Measurements from ENCODE around the gene DPF3.

The DPF3 gene

DNA sequence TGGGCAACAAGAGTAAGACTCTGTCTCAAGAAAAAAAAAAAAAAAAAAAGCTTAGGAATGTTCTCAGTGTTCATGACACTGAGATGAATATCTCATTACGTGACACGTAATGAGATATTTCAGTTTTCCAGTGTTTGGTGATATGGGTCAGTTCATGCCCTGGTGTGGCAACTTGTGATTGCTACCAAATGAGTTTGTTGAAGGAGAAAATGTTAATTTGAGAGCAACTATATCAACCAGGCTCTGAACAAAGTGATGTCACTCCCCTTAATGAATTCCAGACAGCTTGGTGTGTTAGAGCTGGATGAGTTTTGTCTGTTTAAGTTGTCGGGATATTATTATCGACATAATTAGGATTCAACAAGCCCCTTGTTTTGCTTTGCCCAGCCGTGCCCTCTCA, 211.7 kb downstream of the DPF3 start:
- no peak for DNase-seq (ENCODE audit: low spot score)

DNA sequence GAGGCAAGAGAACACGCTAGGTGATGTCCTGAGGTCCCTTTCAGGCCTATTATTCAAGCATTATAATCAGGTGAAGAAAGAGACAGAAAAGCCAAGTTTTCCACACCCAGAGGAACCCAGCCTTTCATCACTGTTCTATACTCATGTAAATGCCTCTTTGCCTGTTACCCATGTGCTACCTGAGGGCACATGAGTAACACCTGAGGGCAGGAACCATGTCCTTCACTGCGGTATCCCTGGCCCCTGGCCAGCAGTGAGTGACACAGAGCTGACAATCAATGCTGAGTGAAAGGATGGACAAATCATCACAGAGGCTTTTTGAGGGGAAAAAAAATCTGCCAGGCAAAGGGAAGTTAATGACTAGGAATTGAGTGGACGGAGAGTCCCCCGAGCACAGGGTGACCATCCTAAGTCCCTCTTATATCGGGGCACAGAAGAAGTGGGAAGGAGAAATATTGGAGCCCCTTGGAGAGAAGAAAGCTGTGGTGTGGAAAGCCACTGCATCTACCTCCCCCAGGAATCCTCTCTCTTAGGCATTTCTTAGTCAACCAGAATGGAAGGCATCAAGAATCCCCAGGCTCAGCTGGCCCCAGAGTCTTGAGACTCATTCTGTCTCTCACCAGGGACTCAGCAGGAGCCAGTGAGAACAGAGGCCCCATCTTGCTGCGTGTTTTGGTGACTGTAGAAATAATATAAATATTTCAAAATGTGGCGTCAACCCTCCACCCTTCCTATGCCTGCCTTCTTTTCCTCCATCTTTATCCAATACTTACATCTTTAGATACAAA, 212.9 kb downstream of the DPF3 start:
- no peak for DNase-seq (ENCODE audit: low spot score)

DNA sequence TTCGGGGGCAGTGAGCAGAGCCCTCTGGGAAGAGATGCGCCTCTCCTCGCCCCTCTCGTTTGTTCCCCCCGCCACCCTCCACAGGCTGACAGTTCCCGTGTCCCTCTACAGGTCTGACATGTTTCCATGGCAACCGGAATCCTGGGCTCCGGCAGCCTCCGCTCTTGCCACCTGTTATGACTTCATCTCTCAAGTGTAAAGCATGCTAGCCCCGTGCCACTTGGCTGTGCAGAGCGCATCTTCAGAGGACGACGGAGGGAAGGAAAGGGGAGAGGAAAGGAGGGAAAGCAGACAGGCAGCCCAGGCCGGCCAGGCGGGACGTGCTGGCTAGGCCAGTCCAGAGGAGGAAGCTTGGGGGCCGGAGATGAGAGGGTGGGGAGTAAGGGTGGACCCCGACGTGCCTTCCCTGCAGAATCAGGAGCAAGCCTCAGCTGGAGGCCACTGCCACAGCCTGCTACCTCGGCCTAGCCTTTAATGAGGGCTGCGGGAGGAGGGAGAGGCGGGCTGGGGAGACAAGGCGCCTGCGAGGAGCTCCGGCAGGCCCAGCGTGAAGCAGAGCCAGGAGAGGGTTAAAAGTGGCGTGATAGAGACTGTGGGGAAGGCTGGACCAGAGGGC, 214.3 kb downstream of the DPF3 start:
- no peak for DNase-seq (ENCODE audit: low spot score)

DNA sequence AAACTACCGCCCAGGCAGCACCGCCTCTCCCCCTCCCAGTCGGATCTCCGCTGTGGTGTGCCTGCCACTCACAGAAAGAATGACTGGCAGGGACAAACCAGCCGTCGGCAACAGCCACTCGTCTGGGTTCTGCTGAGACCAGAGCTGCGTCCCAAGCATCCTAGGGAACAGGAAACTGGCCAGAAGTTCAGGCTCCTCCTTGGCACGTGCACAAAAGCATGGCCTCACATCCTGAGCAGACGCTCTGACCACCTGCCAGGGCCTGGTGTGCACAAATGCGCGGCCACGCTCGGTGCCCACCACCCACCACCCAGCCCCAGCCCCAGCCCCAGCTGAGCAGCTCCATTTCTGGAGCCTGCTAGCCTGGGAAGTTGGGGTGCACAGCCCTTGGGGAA, 214.8 kb downstream of the DPF3 start:
- DNase-seq (ENCODE audit: low spot score), result no peak

DNA sequence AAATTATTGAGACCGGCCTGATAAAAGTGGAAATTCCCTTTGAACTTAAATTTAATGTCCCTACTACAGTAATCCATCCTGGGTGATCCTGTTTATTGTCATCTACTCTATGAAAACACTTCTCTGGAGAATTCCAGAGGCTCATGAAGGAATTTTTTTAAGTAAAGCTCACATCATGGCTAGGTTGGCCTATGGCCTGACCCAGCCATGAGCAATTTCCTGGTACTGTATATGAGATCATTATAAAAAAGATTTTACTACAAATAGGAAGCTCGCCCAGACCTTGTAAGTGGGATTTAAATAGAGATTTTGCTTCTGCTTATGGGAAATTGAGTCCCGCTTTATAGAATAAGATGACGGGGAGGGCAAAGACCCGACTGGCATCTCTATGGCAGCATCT, 215.5 kb downstream of the DPF3 start:
- DNase-seq (ENCODE audit: low spot score), result no peak

DNA sequence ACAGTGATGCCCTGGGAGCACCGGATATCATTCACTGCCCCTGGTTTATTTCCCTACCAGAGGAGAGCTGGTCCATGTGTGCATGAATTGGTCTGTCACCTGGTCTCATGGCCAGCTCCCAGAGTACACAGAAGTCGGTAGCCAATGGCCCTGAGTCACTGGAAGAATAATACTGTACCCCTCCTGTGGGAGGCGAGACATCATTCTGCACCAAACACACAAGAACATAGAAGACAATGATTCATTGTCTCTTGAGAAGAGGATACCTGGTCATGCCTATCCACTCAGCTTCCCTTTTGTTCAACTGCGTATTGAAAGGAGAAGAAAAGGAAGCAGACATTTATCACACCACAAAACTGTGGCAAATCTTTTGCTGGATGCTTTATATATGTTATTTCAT, 216.2 kb downstream of the DPF3 start:
- DNase-seq (ENCODE audit: low spot score), result no peak

DNA sequence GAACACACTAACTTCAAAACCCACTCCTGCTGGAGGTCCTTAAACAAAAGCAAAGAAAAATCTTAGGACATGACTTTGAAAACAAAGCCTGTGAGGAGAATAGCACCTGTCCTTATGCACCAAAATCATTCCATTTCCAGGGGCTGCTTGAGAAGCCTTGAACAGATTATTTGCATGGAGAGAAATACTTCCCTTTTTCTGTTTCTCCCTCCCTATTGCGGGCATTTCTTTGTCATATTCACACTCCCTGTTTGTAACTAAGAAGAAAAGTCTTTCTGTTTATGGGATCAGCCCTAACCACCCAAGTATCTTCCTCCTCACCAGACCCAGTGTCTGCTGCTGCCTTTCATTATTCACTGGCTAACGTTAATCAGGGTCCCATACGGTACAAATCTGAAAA, 218.8 kb downstream of the DPF3 start:
- no peak for DNase-seq (ENCODE audit: low spot score)

DNA sequence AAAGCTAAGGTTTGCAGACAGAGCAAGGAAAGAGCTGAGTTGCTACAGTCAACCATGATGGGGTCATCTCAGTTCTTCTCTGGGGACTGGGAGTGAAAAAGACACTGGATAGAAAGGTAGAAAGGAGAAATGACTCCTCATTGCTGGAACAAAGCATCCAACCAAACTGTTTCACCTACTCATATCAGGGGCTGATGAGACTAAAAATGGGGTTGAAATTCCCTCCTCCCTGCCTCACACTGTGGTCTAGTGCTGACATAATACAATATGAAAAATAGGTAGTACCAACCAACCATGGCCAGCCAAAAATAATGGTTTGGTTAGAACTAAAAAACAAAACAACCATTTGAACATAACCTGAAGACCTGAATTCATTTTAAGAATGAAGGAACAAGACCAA, 220.7 kb downstream of the DPF3 start:
- no peak for DNase-seq (ENCODE audit: low spot score)

DNA sequence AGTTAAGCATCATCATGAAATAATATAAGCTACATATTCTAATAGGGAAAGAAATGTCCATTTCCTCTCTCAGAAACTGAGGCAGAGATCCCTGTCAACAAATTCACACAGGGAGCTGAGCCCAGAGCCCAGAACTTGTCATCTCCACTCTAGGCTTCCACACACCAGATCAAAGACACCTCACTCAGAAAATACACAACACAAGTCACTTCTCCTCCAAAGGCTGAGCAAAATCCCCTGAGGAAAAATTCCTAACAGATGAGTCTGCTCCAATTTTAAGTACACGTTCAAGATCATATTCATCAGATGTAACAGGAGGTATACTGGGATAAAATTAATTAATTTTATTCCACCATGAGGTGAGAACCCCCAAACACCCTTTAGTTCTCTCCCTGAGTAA, 227.3 kb downstream of the DPF3 start:
- no peak for DNase-seq (ENCODE audit: low spot score)

DNA sequence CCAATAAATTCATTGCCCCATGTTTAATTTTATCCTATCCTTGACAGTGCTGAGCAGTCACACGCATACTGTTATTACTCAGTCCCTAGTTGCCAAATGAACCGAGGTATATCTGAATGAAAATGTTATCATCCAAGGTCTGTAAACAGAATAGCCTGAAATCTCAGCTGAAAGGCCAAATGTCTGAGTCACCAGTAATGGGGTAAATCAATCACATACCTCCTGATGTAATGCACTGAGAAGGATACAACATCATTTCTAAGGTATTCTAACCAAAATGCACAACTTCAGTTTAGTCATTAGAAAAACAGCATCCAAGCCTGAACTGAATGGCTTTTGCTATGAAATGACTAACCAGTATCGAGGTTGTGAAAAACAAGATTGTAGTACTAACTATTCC, 228.6 kb downstream of the DPF3 start:
- DNase-seq (ENCODE audit: low spot score), result no peak

DNA sequence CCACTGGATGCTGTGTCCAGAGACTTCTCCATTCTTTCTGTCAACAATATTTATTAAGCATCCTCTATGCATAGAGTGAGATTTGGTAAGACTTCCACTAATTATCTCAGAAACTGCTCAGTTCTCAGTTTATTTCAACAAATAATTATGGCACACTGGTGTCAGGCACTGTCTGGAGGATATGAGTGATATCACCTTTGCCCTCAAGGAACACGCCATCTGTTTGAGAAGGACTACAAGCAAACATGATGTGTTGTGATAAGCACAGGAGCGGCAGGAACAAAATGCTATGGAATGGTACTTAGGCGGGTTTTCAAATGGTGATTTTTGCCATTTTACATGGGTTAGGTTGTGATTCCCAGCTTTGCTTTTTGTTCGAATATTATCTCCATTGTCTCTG, 229.2 kb downstream of the DPF3 start:
- no peak for DNase-seq (ENCODE audit: low spot score)

DNA sequence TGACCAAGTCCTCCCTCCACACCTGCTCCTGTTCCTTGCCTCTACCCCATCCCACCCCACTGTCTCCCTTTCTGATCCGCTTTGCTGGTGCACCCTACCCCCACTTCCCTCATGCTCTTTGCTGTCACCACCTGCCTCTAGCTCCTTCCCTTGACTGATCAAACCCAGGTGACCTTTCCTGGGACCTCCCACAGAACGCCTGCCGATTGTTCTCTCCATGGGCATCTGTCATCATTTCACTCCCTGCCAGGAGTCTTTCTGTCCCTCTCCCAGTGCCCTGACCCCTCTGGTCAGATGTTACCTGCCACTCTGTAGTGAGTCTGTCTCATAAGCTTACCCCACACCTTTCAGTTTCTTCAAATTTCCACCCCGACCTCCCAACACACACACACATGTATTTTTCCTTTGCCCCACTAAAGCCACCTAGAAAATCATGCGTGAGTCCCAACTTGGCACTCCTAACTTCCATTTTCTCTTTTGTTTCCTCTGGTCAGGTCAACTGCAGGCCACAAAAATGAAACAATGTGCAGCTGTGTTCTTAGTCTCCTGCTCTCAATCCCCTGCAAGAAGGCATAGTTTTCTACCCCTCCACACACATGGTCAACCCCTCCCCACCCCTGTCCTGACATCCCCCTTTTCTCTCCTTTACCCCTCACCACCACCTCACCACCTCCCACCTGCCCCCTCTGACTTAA, 229.8 kb downstream of the DPF3 start:
- no peak for DNase-seq (ENCODE audit: low spot score)

DNA sequence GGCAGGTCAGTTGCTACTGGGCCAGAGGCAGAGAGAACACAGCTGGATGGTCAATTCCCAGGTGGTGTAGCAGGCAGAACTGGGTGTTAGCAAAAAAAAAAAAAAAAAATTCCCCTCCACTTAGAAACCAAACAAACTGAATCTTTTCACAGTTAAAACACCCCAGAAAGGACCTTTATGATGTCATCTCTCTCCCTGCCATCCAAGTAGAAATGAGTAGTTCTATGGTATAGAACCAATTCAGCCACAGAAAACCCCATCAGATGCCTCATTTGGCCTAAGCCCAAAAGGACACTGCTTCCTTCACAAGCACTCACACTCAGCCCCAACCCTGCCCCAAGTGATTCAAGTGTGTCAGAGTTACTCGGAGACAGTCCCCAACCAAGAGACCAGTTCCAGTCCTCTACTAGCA, 230.8 kb downstream of the DPF3 start:
- no peak for DNase-seq (ENCODE audit: low spot score)

DNA sequence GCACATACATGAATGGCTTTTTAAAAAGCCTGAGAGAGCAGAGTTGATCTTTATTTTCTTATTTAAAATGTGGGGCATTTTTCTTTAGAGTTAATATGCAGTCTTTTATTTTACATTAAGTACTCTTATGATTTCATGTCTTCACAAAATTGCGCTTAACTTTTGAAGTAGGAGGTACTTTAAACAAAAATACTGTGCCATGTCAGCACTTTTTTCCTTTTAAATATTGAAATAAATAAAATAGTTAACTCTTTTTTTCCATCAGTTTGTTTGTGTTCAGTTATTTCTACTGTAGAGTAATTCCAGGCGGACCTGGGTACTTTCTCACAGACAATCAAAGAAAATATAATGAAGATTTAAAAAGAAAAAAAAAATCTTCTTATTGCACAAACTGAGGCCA, 231.7 kb downstream of the DPF3 start:
- DNase-seq (ENCODE audit: low spot score), result no peak

DNA sequence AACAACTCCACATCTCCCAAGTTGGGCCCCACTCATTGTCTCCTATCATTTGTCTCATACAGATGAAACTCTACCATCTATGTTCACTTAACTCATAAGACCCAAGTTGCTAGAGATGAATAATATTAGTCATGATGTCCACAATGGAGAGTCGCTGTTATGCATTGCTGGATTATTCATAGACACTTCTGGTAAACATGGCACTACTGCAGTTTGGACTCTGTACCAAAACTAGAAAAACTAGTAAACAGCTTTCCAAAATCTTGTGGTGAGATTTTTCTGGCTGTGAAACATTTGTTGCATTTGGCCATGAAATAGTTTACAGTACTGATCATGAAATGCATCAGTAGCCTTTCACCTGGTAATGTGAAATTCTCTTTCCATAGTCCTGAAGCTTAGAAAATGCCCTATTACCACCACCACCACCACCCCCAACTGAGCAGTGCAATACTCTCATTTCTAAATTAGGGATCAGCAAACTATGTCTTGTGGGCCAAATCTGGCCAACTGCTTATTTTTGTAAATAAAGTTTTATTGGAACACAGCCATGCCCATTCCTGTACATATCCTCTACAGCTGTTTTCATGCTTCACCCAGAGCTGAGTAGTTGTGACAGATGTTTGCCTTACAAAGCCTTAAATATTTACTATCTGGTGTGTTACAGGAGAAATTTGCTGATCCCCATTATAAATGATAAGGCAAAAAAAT, 236.5 kb downstream of the DPF3 start:
- no peak for DNase-seq (ENCODE audit: low spot score)

DNA sequence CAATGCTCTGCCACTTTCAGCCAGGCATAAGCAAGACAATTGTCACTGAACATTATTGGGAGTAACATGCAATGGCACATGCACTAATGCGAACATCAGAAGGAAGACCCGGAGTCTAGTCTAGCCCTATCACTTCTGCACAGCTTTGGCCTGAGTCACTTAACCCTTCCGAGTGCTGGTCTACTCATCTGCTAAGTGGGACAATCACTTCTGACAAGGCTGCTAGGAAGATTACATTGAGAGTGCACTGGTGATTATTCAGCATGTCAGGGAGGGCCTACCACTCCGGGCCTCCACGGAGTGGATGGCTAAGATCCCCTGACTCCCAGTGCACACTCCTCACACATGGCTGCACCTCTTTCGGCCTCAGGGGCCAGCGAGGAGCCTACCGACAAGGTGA, 240.9 kb downstream of the DPF3 start:
- no peak for DNase-seq (ENCODE audit: low spot score)

DNA sequence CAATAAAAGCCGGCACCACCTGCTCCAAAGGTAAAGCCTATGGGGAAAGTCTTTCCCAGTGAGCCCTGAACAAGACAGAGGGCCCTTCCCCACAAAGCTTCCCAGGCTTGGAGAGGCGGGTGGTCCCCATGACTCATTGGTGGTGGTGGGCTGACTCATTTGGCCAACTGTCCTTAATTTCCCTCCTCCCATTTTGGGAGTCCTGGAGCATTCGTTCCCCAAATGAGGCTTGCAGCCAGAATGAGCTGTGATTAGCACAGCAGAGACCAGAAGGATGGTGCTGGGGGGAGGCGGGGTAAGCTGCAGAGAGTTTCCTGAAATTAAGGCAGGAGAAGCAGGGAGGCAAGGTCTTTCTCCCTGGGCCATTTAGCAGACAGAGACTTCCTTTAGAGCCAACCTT, 241.7 kb downstream of the DPF3 start:
- DNase-seq (ENCODE audit: low spot score), result no peak

DNA sequence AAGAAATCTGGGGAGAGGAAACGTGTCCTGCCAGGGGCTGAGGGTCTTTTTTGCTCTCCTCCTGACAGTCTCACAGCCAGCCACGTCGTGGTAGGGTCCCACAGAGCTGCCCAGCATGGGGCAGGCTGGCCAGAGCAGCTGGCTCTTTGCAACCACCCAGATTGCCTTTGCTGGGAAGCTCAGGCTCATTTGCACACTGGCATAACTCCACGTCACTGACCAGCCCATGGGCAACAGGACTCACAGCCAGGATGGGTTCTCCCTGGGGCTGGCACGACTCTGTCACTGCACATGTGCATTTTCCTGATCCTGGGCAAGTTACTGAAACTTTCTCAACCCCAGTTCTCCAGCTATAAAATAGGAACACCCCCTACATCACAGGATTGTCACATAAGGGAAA, 242.2 kb downstream of the DPF3 start:
- no peak for DNase-seq (ENCODE audit: low spot score)

DNA sequence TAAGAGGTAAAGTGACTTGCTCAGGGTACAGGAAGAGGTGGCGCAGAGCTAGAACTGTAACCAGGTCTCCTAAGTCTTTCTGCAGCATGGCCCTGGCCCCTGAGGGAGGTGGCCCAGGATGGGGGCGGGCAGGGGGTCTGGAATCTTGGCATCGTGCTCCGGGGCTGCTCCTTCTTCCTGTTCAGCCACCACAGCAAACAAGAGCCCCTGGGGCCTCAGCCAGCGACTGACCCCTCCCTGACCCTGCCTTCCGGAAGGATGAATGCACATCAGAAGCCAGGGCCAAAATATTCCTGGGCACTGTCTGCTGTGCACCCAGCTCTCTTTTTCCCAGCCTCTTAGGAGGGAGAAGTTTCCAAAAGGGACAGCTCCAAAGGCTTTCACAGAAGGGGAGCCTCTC, 242.8 kb downstream of the DPF3 start:
- DNase-seq (ENCODE audit: low spot score), result no peak

DNA sequence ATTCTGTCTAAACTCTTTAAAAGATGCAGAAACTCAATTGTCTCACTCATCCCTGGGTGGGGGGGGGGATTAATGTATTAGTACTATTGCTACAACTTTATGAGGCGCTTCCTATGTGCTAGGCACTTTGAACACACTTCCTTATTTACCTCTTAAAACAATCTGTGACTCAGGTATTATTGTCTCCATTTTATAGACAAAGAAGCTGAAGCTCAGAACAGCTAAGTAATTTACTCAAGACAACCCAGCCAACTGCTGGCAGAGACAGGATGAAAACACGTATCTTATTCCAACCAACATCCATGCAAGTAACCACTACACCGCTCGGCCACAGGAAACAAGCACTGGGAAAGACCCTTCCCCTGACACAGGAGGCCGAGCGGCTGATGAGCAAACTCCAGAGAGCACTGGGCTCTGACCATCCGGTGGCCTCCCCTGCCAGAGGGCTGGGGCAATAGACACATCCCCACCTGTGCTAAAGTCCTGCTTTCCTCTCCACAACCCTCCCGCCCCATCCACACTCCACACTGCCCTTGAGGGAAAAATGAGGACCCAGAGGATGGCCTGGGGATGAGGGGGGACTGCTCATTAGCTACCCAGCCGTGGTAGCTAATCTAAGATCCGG, 244.2 kb downstream of the DPF3 start:
- no peak for DNase-seq (ENCODE audit: low spot score)

DNA sequence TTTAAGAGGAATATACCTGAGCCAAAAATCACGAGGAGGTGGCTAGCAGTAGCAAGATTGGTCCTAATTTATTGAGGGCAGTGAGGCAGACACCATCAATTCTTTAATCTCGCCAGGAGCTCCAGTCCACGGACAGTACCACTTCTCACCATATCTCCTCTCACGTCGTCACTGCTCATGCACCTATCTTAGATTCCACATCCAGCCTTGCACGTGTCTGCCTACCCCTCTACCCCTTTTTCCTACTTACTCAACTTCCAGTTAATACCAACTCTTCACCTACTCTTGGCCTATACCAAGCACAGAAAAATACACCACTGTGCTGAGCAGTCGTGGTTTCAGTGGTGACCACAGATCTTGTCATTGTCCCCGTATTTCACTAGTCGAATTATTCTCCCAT, 246.1 kb downstream of the DPF3 start:
- no peak for DNase-seq (ENCODE audit: low spot score)

DNA sequence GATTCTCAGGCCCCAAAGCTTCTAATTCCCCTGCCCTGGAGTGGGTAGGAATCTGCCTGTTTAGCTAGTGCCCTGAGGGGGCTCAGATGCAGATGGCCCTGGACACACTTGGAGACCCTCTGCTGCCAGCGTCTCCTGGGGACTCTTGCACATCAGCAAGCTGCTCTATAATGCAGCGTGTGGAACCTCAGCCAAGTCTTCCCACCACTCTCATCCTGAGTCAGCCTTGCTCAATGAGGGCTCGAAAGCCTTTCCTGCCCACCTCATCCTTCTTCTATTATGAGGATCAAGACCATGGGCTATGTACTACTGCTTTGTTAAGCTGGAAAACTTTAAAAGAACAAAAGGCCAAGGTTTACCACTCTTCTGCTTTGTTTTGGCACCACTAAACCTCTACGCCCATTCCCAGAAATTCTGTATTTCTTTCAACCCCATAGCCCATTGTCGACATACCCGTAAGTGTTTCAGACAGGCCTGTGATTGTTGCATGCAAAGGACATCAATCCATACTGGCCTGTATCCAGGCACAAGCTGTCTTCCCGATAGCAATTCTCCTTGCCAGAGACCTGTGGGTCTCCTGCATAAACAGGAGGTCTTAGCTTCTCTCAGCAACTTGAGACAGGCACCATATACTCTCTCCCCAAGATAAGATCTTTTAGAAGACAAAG, 246.9 kb downstream of the DPF3 start:
- no peak for DNase-seq (ENCODE audit: low spot score)
